Endometrial microvascular endothelial cells (primary cell): ENCODE results near the gene CRIP1. TPM values are rescaled to one million over a fixed set of nuclear protein-coding genes. Genes with fewer than 3 reads are reported as not detected.

Experiments used
- in situ Hi-C: cut with HindIII; loops from 2 replicates; pipeline ENCODE4 v1.10.0; 2017; ENCODE audit warnings: low sequenced_read_pairs, low pct_unique_long_range_greater_than_20kb; ENCODE audit errors: inconsistent ontology term
- total RNA-seq: library from RNA; depleted of rRNA; stranded (reverse); fragments of >200 nt; gene quantifications from one replicate; pipeline ENCODE4 v1.2.3, GENCODE V29; 2015; ENCODE audit errors: inconsistent ontology term

CRIP1 gene
- total RNA-seq, 1 donor from 2014 or later, result not detected

GRCh38 chr14:105449276-105450122, 37.2 kb upstream of the CRIP1 start:
- in situ Hi-C loops, result no loop called here

GRCh38 chr14:105450123-105450505, 36.6 kb upstream of the CRIP1 start:
- in situ Hi-C loops, result no loop called here

GRCh38 chr14:105450864-105451720, 35.6 kb upstream of the CRIP1 start:
- in situ Hi-C loops, result no loop called here

- in situ Hi-C loops, result no loop called here
Observed at GRCh38 chr14:105452963-105453362, 33.7 kb upstream of the CRIP1 start.

- in situ Hi-C loops, result no loop called here
Observed at GRCh38 chr14:105453847-105454246, 32.8 kb upstream of the CRIP1 start.

- in situ Hi-C loops, result no loop called here
Observed at GRCh38 chr14:105455086-105455640, 31.5 kb upstream of the CRIP1 start.

- in situ Hi-C loops, result no loop called here
Observed at GRCh38 chr14:105455766-105456660, 30.7 kb upstream of the CRIP1 start.

GRCh38 chr14:105456736-105457617, 29.7 kb upstream of the CRIP1 start:
- in situ Hi-C loops, result no loop called here

GRCh38 chr14:105458010-105458409, 28.7 kb upstream of the CRIP1 start:
- in situ Hi-C loops, result no loop called here

GRCh38 chr14:105458571-105458970, 28.1 kb upstream of the CRIP1 start:
- in situ Hi-C loops, result no loop called here

- in situ Hi-C loops, result no loop called here
Observed at GRCh38 chr14:105460116-105460515, 26.6 kb upstream of the CRIP1 start.

GRCh38 chr14:105460616-105461015, 26.1 kb upstream of the CRIP1 start:
- in situ Hi-C loops, result no loop called here

- in situ Hi-C loops, result no loop called here
Observed at GRCh38 chr14:105461903-105462302, 24.8 kb upstream of the CRIP1 start.

- in situ Hi-C loops, result no loop called here
Observed at GRCh38 chr14:105464501-105464900, 22.2 kb upstream of the CRIP1 start.

GRCh38 chr14:105465209-105466031, 21.3 kb upstream of the CRIP1 start:
- in situ Hi-C loops, result no loop called here

GRCh38 chr14:105466531-105467248, 20.0 kb upstream of the CRIP1 start:
- in situ Hi-C loops, result no loop called here
